SK-N-SH (cell line): ENCODE measurements around the gene PPP1R15B. TPM values are rescaled to one million over a fixed set of nuclear protein-coding genes. Genes with fewer than 3 reads are reported as not detected.
A peak's percentile ranks its signal among the peaks of the same experiment; 100 is the strongest.

Source experiments
- CTCF ChIA-PET: fragments of 300-600, 350-600 bp; formaldehyde crosslinking; extraction: SDS; loops from one replicate; lab custom pipeline; 2021; lab: Yijun Ruan, JAX
- POLR2A ChIA-PET: fragments of 350-600 bp; sonication (Branson Sonifier 250); formaldehyde crosslinking; extraction: SDS; loops from one replicate; lab custom pipeline; 2020; ENCODE audit warnings: antibody characterized with exemption, inconsistent platforms; lab: Yijun Ruan, JAX
- DNase-seq: peaks from one replicate; pipeline ENCODE4 v3.0.0; 2012
- H2AFZ ChIP-seq: fragments of 200-600 bp; sonication (generic); 2 replicates; pipeline ENCODE4 v1.8.1; 2016; ENCODE audit warnings: antibody characterized with exemption, mild to moderate bottlenecking, low read depth
- H3F3A ChIP-seq: fragments of 200-600 bp; sonication (generic); replicated peaks from 2 replicates; pipeline ENCODE3; 2016; ENCODE audit warnings: antibody characterized with exemption, mild to moderate bottlenecking; ENCODE audit not compliant: insufficient read depth
- H3K27ac ChIP-seq, 2 experiments: fragments of 200-500 bp in 1 of 2; fragments of 200-600 bp in 1 of 2; sonication (Bioruptor generic) in 1 of 2; sonication (generic), shearing (Covaris generic) in 1 of 2; 2 replicates each; pipeline versions ENCODE4 v1.5.1 to v1.6.1; 2014 to 2016; ENCODE audit warnings: low read depth in 2 of 2, inconsistent platforms in 1 of 2, low read length in 1 of 2, mild to moderate bottlenecking in 1 of 2, mixed read lengths in 1 of 2
- H3K27me3 ChIP-seq: fragments of 200-600 bp; sonication (generic), shearing (Covaris generic); 2 replicates; pipeline ENCODE4 v1.6.1; 2016; ENCODE audit warnings: mixed run types; ENCODE audit not compliant: insufficient read depth
- H3K36me3 ChIP-seq, 2 experiments: fragments of 200-500 bp in 1 of 2; fragments of 200-600 bp in 1 of 2; sonication (Bioruptor generic) in 1 of 2; sonication (generic) in 1 of 2; replicated peaks in 1 of 2; 2 replicates each; pipeline versions ENCODE3 to v1.5.1; 2014 to 2016; ENCODE audit warnings: low read length in 1 of 2, mild to moderate bottlenecking in 1 of 2; ENCODE audit not compliant: insufficient read depth in 2 of 2, control insufficient read depth in 1 of 2
- H3K4me1 ChIP-seq, 2 experiments: fragments of 200-500 bp in 1 of 2; fragments of 200-600 bp in 1 of 2; sonication (Bioruptor generic) in 1 of 2; sonication (generic), shearing (Covaris generic) in 1 of 2; 2 replicates each; pipeline versions ENCODE4 v1.5.1 to v1.6.1; 2014 to 2016; ENCODE audit warnings: low read depth in 1 of 2, low read length in 1 of 2, mixed run types in 1 of 2; ENCODE audit not compliant: insufficient read depth in 2 of 2, control insufficient read depth in 1 of 2
- H3K4me2 ChIP-seq: fragments of 200-600 bp; sonication (generic), shearing (Covaris generic); 2 replicates; pipeline ENCODE4 v1.6.1; 2017; ENCODE audit warnings: mixed run types
- H3K4me3 ChIP-seq, 2 experiments: fragments of 200-500 bp in 1 of 2; fragments of 200-600 bp in 1 of 2; sonication (Bioruptor generic) in 1 of 2; sonication (generic), shearing (Covaris generic) in 1 of 2; 2 replicates each; pipeline versions ENCODE4 v1.5.1 to v1.8.1; 2014 to 2016; ENCODE audit warnings: low read depth in 2 of 2, inconsistent platforms in 1 of 2, low read length in 1 of 2, mild to moderate bottlenecking in 1 of 2, mixed read lengths in 1 of 2, moderate library complexity in 1 of 2
- H3K79me2 ChIP-seq: fragments of 200-600 bp; sonication (generic); 2 replicates; pipeline ENCODE4 v1.8.1; 2017; ENCODE audit warnings: mild to moderate bottlenecking; ENCODE audit not compliant: insufficient read depth
- H3K9ac ChIP-seq: fragments of 200-600 bp; sonication (generic); 2 replicates; pipeline ENCODE4 v1.6.1; 2017; ENCODE audit warnings: mixed run types
- H3K9me2 ChIP-seq: fragments of 200-600 bp; sonication (generic); 2 replicates; pipeline ENCODE4 v1.6.1; 2017; ENCODE audit warnings: mixed run types
- H3K9me3 ChIP-seq: fragments of 200-600 bp; sonication (generic); 2 replicates; pipeline ENCODE4 v1.6.1; 2017; ENCODE audit warnings: mixed run types, mild to moderate bottlenecking, moderate library complexity
- H4K20me1 ChIP-seq: fragments of 200-600 bp; sonication (generic); 2 replicates; pipeline ENCODE4 v1.6.1; 2017; ENCODE audit warnings: mild to moderate bottlenecking, mixed run types; ENCODE audit not compliant: insufficient read depth
- CHD2 ChIP-seq: fragments of 150-350 bp; IDR thresholded peaks from 2 replicates; pipeline ENCODE4 v1.6.1; 2018; ENCODE audit warnings: low read length; ENCODE audit not compliant: partially characterized antibody
- ELF1 ChIP-seq: IDR thresholded peaks from 2 replicates; pipeline ENCODE4 v1.4.0; 2012
- EP300 ChIP-seq, 2 experiments: IDR thresholded peaks; 2 replicates each; pipeline versions ENCODE4 v1.4.0 to v1.6.1; 2012; ENCODE audit warnings: borderline replicate concordance in 1 of 2, low read depth in 1 of 2, low read length in 1 of 2
- FOSL2 ChIP-seq: IDR thresholded peaks from 2 replicates; pipeline ENCODE4 v1.4.0; 2012; ENCODE audit warnings: low read depth, mild to moderate bottlenecking, moderate library complexity, borderline replicate concordance
- GATA2 ChIP-seq: sonication (generic); formaldehyde crosslinking; IDR thresholded peaks from 2 replicates; pipeline ENCODE4 v1.5.0; 2020; ENCODE audit warnings: mild to moderate bottlenecking, missing genetic modification reagents
- NFIC ChIP-seq: IDR thresholded peaks from 2 replicates; pipeline ENCODE4 v1.4.0; 2012; ENCODE audit warnings: borderline replicate concordance
- NRF1 ChIP-seq: IDR thresholded peaks from 2 replicates; pipeline ENCODE4 v1.6.1; 2012; ENCODE audit warnings: low read depth, mild to moderate bottlenecking, low read length
- RAD21 ChIP-seq: IDR thresholded peaks from 2 replicates; pipeline ENCODE4 v1.6.1; 2012; ENCODE audit warnings: mild to moderate bottlenecking, low read length
- RFX5 ChIP-seq: IDR thresholded peaks from 2 replicates; pipeline ENCODE4 v1.6.1; 2012; ENCODE audit warnings: mild to moderate bottlenecking, improper control_type of control experiment, low read length
- SMC3 ChIP-seq: IDR thresholded peaks from 2 replicates; pipeline ENCODE4 v1.6.1; 2012; ENCODE audit warnings: low read depth, low read length, improper control_type of control experiment
- TCF12 ChIP-seq: IDR thresholded peaks from 2 replicates; pipeline ENCODE4 v1.4.0; 2012
- TEAD4 ChIP-seq: IDR thresholded peaks from 2 replicates; pipeline ENCODE4 v1.4.0; 2012; ENCODE audit warnings: mild to moderate bottlenecking, borderline replicate concordance; ENCODE audit not compliant: insufficient read depth
- WGBS: methylation state at CpG from one replicate; pipeline ENCODE4 v1.1.6; 2017; ENCODE audit warnings: low lambda C conversion rate; 5-methylcytosine and 5-hydroxymethylcytosine counted together
- polyA plus RNA-seq, 3 experiments: library from polyadenylated mRNA; depleted of rRNA; stranded (reverse); fragments of >200 nt; gene quantifications; 2 replicates each; pipeline ENCODE4 v1.2.3, GENCODE V29; 2012
- TF ChIP-seq, protein P1 (sequence below): fragments of 200-600 bp; sonication (generic); IDR thresholded peaks from 2 replicates; pipeline ENCODE4 v1.6.1; 2017; ENCODE audit warnings: antibody characterized with exemption, mild to moderate bottlenecking, moderate library complexity
- TF ChIP-seq, protein P2 (sequence below): IDR thresholded peaks from 2 replicates; pipeline ENCODE4 v1.4.0; 2012; ENCODE audit warnings: low read depth, borderline replicate concordance
- TF ChIP-seq, protein P3 (sequence below): IDR thresholded peaks from 2 replicates; pipeline ENCODE4 v1.4.0; 2012; ENCODE audit warnings: low read depth

Gene PPP1R15B
- polyA plus RNA-seq, 1 of the 3 experiments (the other 2 are of a cell fraction) = 12.1 TPM

DNA sequence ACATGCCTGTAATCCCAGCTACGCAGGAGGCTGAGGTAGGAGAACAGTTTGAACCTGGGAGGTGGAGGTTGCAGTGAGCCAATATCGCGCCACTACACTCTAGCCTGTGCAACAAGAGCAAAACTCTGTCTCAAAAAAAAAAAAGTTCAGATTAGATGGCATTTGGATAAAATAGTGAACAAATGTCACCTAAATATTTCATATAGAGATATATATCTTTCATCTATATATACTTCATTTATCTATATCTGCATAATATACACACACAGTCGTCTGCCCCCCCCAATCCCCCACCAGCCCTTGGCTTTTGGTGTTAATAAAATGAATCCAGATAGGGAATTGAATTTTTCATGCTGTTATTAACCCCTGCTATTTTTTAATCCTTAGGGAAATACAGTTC lies 5.0 kb downstream of the PPP1R15B start:
- Histone ChIP-seq H3K9ac (peak overlapping the region; percentile 99), H3K36me3 (peaks cover 65 to 77% of the 10 kb centered on the region in 2 experiments), H3K27me3 (no peaks in the 10 kb centered on the region), H2AFZ (no peak overlapping the region), H4K20me1 (peaks cover 93% of the 10 kb centered on the region), H3K9me2 (no peaks in the 10 kb centered on the region), H3K4me2 (peak overlapping the region; percentile 83), H3K27ac (no peak overlapping the region), H3K4me3 (peak overlapping the region; percentile 78 to 89; a peak in 3 of 4 replicates), H3K9me3 (no peaks in the 10 kb centered on the region), H3F3A (peaks cover 1% of the 10 kb centered on the region), H3K79me2 (peaks cover 99% of the 10 kb centered on the region), H3K4me1 (peaks cover 9 to 18% of the 10 kb centered on the region in 2 experiments; a peak in 3 of 4 replicates)
- no peak for DNase-seq
- 64% methylated on average over 4 of the region's 4 CpGs for WGBS
- TF ChIP-seq ELF1 (no peak), RFX5 (no peak), FOSL2 (no peak), TCF12 (no peak), TEAD4 (no peak), GATA2 (CRISPR knock-in tag) (no peak), EP300 (IDR thresholded peaks at IDR 0.05; ENCODE audit: borderline replicate concordance in 1 of 2, low read depth in 1 of 2, low read length in 1 of 2) (no peak), SMC3 (no peak), CHD2 (no peak), NRF1 (no peak), NFIC (no peak)
- TF ChIP-seq, protein P1, sequence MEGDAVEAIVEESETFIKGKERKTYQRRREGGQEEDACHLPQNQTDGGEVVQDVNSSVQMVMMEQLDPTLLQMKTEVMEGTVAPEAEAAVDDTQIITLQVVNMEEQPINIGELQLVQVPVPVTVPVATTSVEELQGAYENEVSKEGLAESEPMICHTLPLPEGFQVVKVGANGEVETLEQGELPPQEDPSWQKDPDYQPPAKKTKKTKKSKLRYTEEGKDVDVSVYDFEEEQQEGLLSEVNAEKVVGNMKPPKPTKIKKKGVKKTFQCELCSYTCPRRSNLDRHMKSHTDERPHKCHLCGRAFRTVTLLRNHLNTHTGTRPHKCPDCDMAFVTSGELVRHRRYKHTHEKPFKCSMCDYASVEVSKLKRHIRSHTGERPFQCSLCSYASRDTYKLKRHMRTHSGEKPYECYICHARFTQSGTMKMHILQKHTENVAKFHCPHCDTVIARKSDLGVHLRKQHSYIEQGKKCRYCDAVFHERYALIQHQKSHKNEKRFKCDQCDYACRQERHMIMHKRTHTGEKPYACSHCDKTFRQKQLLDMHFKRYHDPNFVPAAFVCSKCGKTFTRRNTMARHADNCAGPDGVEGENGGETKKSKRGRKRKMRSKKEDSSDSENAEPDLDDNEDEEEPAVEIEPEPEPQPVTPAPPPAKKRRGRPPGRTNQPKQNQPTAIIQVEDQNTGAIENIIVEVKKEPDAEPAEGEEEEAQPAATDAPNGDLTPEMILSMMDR = no peak
- TF ChIP-seq, protein P2, sequence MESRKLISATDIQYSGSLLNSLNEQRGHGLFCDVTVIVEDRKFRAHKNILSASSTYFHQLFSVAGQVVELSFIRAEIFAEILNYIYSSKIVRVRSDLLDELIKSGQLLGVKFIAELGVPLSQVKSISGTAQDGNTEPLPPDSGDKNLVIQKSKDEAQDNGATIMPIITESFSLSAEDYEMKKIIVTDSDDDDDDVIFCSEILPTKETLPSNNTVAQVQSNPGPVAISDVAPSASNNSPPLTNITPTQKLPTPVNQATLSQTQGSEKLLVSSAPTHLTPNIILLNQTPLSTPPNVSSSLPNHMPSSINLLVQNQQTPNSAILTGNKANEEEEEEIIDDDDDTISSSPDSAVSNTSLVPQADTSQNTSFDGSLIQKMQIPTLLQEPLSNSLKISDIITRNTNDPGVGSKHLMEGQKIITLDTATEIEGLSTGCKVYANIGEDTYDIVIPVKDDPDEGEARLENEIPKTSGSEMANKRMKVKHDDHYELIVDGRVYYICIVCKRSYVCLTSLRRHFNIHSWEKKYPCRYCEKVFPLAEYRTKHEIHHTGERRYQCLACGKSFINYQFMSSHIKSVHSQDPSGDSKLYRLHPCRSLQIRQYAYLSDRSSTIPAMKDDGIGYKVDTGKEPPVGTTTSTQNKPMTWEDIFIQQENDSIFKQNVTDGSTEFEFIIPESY = no peak
- TF ChIP-seq, protein P3, sequence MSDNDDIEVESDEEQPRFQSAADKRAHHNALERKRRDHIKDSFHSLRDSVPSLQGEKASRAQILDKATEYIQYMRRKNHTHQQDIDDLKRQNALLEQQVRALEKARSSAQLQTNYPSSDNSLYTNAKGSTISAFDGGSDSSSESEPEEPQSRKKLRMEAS = no peak
- CTCF ChIA-PET = interaction anchor here (0.7 to 5.8 kb wide), 7 partner anchors 9 to 1384 kb away, joined by 3 to 60 read pairs (median 4); no protein-coding TSS in a partner anchor
- POLR2A ChIA-PET = no interaction called here

DNA sequence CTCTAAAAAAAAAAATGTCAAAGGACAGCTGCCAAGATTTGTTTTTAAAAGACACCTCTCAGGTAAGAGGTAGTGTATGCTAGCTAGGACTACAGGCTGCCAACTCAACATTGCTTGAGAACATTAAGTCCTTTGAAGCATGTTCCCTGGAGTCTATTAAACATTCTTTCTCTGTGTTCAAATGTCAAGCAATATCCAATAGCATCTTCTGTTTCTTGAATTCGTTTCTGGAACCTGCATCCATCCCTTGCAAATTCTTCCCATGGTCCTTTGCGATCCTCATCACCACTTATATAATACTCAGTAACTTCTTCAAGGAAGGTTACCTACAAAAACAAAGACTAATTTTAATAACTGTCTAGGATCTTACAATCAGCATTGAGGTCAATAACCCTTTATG lies 5.6 kb downstream of the PPP1R15B start:
- Histone ChIP-seq H3K36me3 (peaks cover 72 to 83% of the 10 kb centered on the region in 2 experiments), H3K4me2 (peak overlapping the region; percentile 83; the same call in 1 of the 2 replicates), H3K4me3 (peak overlapping the region; percentile 18 to 78), H3K4me1 (peaks cover 9 to 18% of the 10 kb centered on the region in 2 experiments; a peak in 3 of 4 replicates), H3K9me3 (no peaks in the 10 kb centered on the region), H3K79me2 (peaks cover 100% of the 10 kb centered on the region), H3K27me3 (no peaks in the 10 kb centered on the region), H3K9me2 (no peaks in the 10 kb centered on the region), H3K27ac (no peak overlapping the region), H4K20me1 (peaks cover 96% of the 10 kb centered on the region), H3F3A (peaks cover 7% of the 10 kb centered on the region), H2AFZ (no peak overlapping the region), H3K9ac (no peak overlapping the region)
- POLR2A ChIA-PET = no interaction called here
- TF ChIP-seq ELF1 = no peak
- no peak for TF ChIP-seq RAD21
- DNase-seq = no peak
- CTCF ChIA-PET = interaction anchor here (0.7 to 5.8 kb wide), 5 partner anchors 8 to 298 kb away, joined by 3 to 60 read pairs (median 4); no protein-coding TSS in a partner anchor
- 49% methylated on average over 2 of the region's 2 CpGs for WGBS
